Panc1 (cell line): Measurements from ENCODE around the gene EP400. TPM values are rescaled to one million over a fixed set of nuclear protein-coding genes. Genes with fewer than 3 reads are reported as not detected.

Source experiments
- ATAC-seq: fragments of 200-7000 bp; cut with Tn5 transposase; 2 replicates; pipeline ENCODE4 v1.9.1; 2020; ENCODE audit warnings: mild to moderate bottlenecking, moderate library complexity
- BruUV-seq: library from RNA; stranded (reverse); fragments of 400-500 nt; replicated peaks from 2 replicates; lab custom pipeline; 2021; lab: Mats Ljungman, UMichigan
- CTCF ChIA-PET: fragments of 300-600 bp; sonication (Branson Sonifier 250); formaldehyde crosslinking; loops from one replicate; lab custom pipeline; 2022; ENCODE audit warnings: antibody characterized with exemption; lab: Charles Lee
- POLR2A ChIA-PET: fragments of 300-600 bp; sonication (Branson Sonifier 250); formaldehyde crosslinking; loops from one replicate; lab custom pipeline; 2022; ENCODE audit warnings: antibody characterized with exemption; lab: Charles Lee
- DNase-seq: peaks from one replicate; pipeline ENCODE4 v3.0.0-alpha.2; 2010; ENCODE audit warnings: low read depth, low spot score
- H3K27ac ChIP-seq: 2 replicates; pipeline ENCODE4 v1.5.1; 2011; ENCODE audit warnings: mild to moderate bottlenecking, low read length, inconsistent platforms
- H3K27me3 ChIP-seq: fragments of 200-500 bp; sonication (Bioruptor generic); 2 replicates; pipeline ENCODE4 v1.6.0; 2014; ENCODE audit warnings: low read length, inconsistent platforms; ENCODE audit not compliant: control insufficient read depth, insufficient read depth
- H3K36me3 ChIP-seq: fragments of 200-500 bp; sonication (Bioruptor generic); 2 replicates; pipeline ENCODE4 v1.5.1; 2014; ENCODE audit warnings: inconsistent platforms, mild to moderate bottlenecking, low read length, moderate library complexity; ENCODE audit not compliant: control insufficient read depth, insufficient read depth
- H3K4me1 ChIP-seq: 2 replicates; pipeline ENCODE4 v1.5.1; 2011; ENCODE audit warnings: inconsistent platforms, mild to moderate bottlenecking, low read length, moderate library complexity; ENCODE audit not compliant: control insufficient read depth, insufficient read depth
- H3K4me3 ChIP-seq, 2 experiments: 2 replicates each; pipeline ENCODE4 v1.5.1; 2011 to 2012; ENCODE audit warnings: low read depth in 2 of 2, low read length in 2 of 2, mild to moderate bottlenecking in 2 of 2, inconsistent platforms in 1 of 2, moderate library complexity in 1 of 2
- H3K9me3 ChIP-seq: fragments of 200-500 bp; sonication (Bioruptor generic); 2 replicates; pipeline ENCODE4 v1.5.1; 2014; ENCODE audit warnings: low read depth, mild to moderate bottlenecking, inconsistent platforms, low read length, moderate library complexity; ENCODE audit not compliant: control insufficient read depth, insufficient read depth
- POLR2AphosphoS5 ChIP-seq: IDR thresholded peaks from 2 replicates; pipeline ENCODE4 v1.6.1; 2012; ENCODE audit warnings: mild to moderate bottlenecking, low read depth, low read length, moderate library complexity
- SIN3A ChIP-seq: IDR thresholded peaks from 2 replicates; pipeline ENCODE4 v1.6.1; 2012; ENCODE audit warnings: low read depth, mild to moderate bottlenecking, low read length, moderate library complexity, borderline replicate concordance; ENCODE audit not compliant: insufficient read depth
- TCF7L2 ChIP-seq: IDR thresholded peaks from 2 replicates; pipeline ENCODE4 v1.6.1; 2011; ENCODE audit warnings: mild to moderate bottlenecking, low read depth, low read length, inconsistent platforms
- in situ Hi-C: cut with HindIII; loops from 2 replicates; pipeline ENCODE4 v1.10.0; 2016; ENCODE audit warnings: low sequenced_read_pairs, low pct_unique_long_range_greater_than_20kb
- intact Hi-C: fragments of 100-400 bp; cut with micrococcal nuclease; formaldehyde crosslinking; loops from one replicate; pipeline ENCODE4 v1.10.0; 2022; ENCODE audit not compliant: unreplicated experiment
- total RNA-seq: library from RNA; stranded (reverse); gene quantifications from one replicate; pipeline ENCODE4 v1.2.1, GENCODE V29; 2021; ENCODE audit not compliant: unreplicated experiment
- TF ChIP-seq, protein P1 (sequence below), 2 experiments: IDR thresholded peaks; 2 replicates each; pipeline ENCODE4 v1.6.1; 2011 to 2012; ENCODE audit warnings: low read depth in 2 of 2, control low read depth in 1 of 2, low read length in 1 of 2, mild to moderate bottlenecking in 1 of 2, moderate library complexity in 1 of 2; ENCODE audit not compliant: insufficient read depth in 1 of 2
- TF ChIP-seq, protein P2 (sequence below): fragments of 450-650 bp; IDR thresholded peaks from 2 replicates; pipeline ENCODE4 v1.5.1; 2017; ENCODE audit warnings: mild to moderate bottlenecking

Gene EP400
- total RNA-seq, 1 experiment from 2014 or later: 59.4 TPM

DNA sequence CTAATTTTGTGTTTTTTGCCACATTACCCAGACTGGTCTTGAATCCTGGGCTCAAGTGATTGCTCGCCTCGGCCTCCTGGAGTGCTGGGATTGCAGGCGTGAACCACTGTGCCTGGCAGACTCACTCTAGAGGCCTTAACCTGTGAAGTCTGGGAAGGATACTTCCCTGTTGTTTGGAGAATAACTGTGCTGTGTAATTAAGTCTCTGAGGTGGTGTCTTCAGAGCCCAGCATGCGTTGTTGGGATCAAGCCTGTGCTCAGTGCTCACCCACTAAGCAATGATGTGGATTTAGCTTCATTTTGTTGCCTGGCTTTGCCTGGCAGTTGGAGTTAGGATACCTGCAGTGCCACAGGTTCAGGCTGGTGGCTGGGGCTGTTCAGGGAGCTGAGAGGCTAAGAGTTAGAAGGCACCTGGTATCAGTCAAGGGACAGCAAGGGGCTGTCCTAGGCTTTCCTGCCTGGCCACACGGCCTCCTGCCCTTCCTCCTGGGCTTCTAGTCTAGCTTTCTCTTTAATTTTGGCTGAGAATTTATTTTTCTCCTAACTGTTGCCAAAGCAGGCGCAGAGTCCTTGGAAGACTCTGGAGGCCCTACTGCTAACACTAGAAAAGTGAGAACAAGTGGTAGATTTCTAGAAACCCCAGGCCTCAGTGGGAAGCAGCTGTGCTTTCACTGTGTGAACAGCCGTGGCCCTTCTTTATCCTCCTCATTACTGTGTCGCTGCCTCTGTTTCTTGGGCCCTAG is 38.5 kb downstream of the EP400 start:
- no peak for DNase-seq
- Histone ChIP-seq H3K36me3 (peaks cover 11% of the 10 kb centered on the region), H3K27me3 (no peaks in the 10 kb centered on the region), H3K4me1 (no peaks in the 10 kb centered on the region), H3K4me3 (no peak overlapping the region), H3K9me3 (no peaks in the 10 kb centered on the region), H3K27ac (no peak overlapping the region)
- in situ Hi-C loops: no loop called here
- CTCF ChIA-PET: no interaction called here
- intact Hi-C loops: no loop called here
- POLR2A ChIA-PET: no interaction called here
- no peak for TF ChIP-seq POLR2AphosphoS5
- TF ChIP-seq SIN3A: no peak
- TF ChIP-seq TCF7L2: no peak
- TF ChIP-seq, protein P1, sequence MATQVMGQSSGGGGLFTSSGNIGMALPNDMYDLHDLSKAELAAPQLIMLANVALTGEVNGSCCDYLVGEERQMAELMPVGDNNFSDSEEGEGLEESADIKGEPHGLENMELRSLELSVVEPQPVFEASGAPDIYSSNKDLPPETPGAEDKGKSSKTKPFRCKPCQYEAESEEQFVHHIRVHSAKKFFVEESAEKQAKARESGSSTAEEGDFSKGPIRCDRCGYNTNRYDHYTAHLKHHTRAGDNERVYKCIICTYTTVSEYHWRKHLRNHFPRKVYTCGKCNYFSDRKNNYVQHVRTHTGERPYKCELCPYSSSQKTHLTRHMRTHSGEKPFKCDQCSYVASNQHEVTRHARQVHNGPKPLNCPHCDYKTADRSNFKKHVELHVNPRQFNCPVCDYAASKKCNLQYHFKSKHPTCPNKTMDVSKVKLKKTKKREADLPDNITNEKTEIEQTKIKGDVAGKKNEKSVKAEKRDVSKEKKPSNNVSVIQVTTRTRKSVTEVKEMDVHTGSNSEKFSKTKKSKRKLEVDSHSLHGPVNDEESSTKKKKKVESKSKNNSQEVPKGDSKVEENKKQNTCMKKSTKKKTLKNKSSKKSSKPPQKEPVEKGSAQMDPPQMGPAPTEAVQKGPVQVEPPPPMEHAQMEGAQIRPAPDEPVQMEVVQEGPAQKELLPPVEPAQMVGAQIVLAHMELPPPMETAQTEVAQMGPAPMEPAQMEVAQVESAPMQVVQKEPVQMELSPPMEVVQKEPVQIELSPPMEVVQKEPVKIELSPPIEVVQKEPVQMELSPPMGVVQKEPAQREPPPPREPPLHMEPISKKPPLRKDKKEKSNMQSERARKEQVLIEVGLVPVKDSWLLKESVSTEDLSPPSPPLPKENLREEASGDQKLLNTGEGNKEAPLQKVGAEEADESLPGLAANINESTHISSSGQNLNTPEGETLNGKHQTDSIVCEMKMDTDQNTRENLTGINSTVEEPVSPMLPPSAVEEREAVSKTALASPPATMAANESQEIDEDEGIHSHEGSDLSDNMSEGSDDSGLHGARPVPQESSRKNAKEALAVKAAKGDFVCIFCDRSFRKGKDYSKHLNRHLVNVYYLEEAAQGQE (IDR thresholded peaks at IDR 0.05; ENCODE audit: insufficient read depth in 1 of 2, low read depth in 2 of 2, low read length in 1 of 2): no peak
- TF ChIP-seq, protein P2, sequence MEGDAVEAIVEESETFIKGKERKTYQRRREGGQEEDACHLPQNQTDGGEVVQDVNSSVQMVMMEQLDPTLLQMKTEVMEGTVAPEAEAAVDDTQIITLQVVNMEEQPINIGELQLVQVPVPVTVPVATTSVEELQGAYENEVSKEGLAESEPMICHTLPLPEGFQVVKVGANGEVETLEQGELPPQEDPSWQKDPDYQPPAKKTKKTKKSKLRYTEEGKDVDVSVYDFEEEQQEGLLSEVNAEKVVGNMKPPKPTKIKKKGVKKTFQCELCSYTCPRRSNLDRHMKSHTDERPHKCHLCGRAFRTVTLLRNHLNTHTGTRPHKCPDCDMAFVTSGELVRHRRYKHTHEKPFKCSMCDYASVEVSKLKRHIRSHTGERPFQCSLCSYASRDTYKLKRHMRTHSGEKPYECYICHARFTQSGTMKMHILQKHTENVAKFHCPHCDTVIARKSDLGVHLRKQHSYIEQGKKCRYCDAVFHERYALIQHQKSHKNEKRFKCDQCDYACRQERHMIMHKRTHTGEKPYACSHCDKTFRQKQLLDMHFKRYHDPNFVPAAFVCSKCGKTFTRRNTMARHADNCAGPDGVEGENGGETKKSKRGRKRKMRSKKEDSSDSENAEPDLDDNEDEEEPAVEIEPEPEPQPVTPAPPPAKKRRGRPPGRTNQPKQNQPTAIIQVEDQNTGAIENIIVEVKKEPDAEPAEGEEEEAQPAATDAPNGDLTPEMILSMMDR: no peak
- BruUV-seq: no TSS peak
- ATAC-seq: no peak

DNA sequence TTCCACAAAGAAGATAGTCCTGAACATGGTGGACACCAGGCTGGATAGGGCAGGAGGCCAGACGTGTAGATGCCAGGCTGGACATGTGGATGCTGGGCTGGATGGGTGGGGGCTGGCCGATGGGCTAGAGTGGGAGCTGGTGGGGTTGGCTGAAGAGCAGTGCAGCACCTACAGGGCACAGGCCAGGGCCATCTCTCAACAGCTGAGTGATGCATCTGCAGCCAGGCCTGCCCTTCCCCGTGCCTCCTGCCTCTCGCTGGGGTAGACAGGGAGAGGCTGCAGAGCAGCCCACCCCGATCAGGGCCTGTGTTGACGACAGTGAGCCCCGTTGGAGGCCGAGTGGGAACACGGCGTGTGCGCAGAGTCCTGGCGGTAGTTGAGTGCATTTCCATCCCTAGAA is 39.3 kb downstream of the EP400 start:
- H3K36me3 ChIP-seq: peaks cover 11% of the 10 kb centered on the region
- ChIA-PET CTCF (no interaction called here), POLR2A (no interaction called here)
- H3K27me3 ChIP-seq: no peaks in the 10 kb centered on the region
- H3K4me3 ChIP-seq: no peak overlapping the region
- BruUV-seq: no TSS peak
- no peaks in the 10 kb centered on the region for H3K4me1 ChIP-seq
- no peaks in the 10 kb centered on the region for H3K9me3 ChIP-seq
- ATAC-seq (no peak), DNase-seq (no peak)
- TF ChIP-seq, protein P1 (IDR thresholded peaks at IDR 0.05; ENCODE audit: insufficient read depth in 1 of 2, low read depth in 2 of 2, low read length in 1 of 2): no peak
- TF ChIP-seq SIN3A (no peak), POLR2AphosphoS5 (no peak), TCF7L2 (no peak)
- TF ChIP-seq, protein P2: no peak
- in situ Hi-C loops (no loop called here), intact Hi-C loops (no loop called here)
- no peak overlapping the region for H3K27ac ChIP-seq
